Hematopoietic multipotent progenitor cell (in vitro differentiated cells): Measurements from ENCODE around the gene COL18A1. TPM values are rescaled to one million over a fixed set of nuclear protein-coding genes. Genes with fewer than 3 reads are reported as not detected.

Experiments
- DNase-seq, 3 donors: peaks; one replicate each; pipeline ENCODE4 v3.0.0-alpha.2; 2011 to 2015; ENCODE audit warnings: low read depth in 2 of 3, low spot score in 2 of 3
- total RNA-seq: library from RNA; depleted of rRNA; stranded (reverse); fragments of >200 nt; gene quantifications from one replicate; pipeline ENCODE4 v1.2.3, GENCODE V29; 2012

The COL18A1 gene
- total RNA-seq, 1 donor, result 12.9 TPM

DNA sequence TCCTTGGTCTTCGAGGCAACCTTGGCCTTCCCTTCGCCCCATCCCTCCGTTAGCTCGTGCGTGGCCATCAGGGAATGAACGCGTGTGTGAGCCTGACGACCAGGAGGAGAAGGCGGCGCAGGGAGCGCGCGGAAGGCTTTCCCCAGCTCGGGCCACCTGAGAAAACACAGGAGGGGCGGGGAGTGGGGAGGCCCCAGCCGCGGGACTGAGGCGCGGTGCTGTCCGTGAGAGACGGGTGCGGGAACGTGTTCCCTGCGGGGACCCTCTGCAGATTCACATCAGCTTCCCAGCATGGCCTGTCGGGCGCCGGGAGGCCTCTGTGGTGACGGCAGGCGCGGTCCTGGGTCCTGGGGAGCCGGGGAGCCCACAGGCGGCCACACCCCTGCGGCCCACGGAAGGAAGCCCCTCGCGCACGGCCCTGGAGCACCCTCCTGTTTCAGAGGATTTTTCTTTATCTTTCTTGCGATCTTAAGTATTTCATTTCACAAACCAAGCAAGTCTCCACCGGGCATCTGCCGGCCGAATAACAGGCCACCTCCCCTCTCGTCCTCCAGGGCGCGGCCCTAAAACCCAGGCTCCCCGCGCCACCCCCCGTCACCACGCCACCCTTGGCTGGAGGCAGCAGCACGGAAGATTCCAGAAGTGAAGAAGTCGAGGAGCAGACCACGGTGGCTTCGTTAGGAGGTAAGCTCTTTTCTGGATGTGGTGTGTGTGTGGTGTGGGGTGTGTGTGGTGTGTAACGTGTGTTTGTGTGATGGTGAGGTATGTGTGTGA is 71.0 kb downstream of the COL18A1 start:
- no peak for DNase-seq

DNA sequence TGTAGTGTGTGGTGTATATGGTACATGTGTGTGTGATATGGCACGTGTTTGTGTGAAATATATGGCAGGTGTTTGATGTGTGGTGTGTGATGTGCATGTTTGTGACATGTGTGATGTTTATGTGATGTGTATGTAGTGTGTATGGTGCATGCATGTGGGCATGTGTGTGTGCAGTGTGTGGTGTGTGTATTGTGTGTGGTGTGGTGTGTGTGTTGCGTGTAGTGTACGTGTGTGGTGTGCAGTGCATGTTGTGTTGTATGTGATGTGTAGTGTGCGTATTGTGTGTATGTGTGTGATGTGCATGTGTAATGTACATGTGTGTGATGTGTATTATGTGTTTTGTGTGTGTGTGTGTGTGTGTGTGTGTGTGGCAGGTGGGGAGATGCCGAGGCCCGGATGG is 71.6 kb downstream of the COL18A1 start:
- no peak for DNase-seq

DNA sequence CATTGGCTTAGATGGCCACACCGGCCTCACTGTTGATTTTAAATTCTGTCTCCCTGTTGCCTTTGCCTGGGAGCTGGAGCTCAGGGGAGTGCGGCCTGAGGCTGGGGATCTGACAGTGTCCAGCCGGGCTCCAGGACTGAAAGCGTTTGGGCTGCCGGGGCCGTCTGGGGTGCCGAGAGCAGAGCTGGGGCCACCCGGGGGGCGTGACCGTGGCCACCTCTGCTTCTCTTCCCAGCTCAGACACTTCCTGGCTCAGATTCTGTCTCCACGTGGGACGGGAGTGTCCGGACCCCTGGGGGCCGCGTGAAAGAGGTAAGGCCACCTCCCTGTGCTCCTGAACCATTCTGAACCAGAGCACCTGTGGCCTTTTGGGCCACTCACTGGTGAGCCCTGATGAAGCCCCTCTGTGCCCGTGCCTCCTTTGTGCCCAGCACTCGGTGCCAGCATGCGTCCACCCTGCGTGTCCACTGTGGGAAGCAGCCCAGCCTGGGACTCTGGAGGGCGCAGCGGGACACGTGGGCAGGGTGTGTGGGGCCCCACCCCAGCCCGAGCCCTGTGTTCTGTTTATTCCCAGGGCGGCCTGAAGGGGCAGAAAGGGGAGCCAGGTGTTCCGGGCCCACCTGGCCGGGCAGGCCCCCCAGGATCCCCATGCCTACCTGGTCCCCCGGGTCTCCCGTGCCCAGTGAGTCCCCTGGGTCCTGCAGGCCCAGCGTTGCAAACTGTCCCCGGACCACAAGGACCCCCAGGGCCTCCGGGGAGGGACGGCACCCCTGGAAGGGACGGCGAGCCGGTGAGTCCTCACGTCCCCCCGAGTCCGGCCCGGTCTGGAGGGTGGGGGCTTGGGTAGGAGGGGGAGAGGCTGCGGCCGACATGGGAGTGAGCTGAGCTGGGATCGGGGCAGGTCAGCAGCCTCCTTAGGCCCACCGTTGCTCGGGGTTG is 72.5 kb downstream of the COL18A1 start:
- DNase-seq, result no peak

DNA sequence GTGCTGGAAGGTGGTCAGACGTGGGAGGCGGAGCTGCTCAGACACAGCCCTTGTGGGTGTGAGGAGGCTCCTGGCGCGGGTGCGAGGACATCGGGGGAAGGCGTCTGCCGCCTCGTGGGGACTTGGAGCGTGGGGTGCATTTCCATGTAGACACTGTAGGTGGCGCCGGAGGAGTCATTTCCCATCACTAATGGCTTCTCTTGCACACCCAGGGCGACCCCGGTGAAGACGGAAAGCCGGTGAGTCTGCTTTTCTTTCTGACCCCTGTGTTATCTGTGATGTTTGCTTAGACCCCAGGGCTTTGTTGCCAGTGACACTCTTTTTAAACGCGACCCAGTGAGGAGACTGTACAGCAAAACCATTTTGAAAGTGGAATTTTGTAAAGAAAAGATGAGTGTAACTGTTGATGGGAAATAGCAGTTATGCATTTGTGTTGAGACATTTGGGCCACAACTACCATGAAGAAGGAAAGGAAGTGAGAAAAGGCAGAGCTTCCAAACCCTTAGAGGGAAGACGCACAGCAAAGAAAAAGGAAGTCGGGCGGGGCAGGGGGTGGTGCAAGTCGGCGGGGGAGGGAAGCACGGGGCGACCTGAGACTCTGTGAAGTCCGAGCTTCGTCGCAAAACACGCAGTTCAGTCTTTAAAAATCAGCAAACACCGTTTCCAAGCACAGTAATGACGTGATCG is 73.3 kb downstream of the COL18A1 start:
- DNase-seq, result peak; percentile 72 to 86 (median 78)

DNA sequence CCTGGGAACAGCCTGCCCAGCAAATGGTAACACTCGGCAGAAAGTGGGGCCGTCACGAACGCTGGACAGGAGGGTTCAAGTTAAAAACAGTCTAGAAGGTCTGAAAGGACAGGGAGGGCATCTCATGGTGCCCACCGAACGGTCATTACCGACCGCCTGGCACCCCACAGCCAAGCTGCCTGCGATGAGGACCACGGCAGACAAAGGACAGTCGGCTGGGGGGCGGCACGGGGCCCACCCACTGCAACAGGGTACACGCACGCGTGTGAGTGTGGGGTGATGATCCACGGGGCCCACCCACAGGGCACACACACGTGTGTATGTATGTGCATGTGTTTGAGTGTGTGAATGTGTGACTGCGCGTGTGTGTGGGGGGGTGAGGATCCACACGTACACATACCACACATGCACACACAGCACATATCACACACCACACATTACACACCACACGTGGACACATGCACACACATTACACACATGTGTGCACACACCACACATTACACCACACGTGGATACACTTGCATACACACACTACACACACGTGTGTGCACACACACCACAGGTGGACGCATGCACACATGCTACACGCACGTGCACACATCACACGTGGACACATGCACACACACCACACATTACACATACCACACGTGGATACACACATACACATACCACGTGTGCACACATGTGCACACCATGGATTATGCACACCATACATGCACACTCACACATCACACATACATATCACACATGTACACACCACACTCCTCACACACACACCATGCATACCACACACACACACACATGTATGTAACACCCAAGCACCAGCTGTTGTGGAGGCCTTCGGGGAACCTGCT is 74.1 kb downstream of the COL18A1 start:
- DNase-seq, result no peak

DNA sequence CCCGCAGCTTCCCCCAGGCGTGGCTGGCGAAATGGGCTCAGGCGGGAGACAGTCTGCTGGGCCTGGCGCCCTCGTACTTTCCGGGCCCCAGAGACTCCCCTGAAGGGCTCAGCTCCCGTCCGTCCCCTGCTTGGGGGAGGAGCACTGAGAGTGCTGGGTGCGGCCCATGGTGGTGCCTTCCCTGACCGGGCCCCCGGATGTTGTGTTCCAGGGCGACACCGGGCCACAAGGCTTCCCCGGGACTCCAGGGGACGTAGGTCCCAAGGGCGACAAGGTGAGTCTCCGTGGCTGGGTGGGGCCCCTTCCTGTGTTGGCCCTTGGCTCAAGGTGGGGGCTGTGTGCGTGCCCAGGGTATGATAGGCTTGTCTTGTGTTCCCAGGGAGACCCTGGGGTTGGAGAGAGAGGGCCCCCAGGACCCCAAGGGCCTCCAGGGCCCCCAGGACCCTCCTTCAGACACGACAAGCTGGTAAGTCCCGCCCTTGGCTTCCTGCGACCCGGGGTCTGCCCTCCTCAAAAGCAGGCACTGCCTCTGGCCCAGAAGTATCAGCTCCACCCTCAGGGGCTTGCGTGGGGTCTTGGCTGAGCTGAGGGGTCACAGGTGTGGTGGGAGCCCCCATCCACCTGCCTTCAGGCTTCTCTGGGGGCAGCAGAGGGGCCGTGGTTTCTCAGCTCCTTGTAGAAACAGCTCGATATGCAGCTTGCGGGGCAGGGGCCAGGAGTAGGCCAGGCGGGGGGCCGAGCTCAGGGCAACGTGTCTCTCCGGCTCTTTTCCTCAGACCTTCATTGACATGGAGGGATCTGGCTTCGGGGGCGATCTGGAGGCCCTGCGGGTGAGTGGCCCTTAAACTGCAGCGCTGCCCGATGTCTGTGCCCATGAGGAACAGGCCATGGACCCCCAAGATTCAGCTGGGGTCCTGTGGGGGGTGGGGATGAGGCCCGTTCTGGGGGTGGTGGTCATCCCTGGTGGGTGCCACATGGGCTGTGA is 75.0 kb downstream of the COL18A1 start:
- no peak for DNase-seq

DNA sequence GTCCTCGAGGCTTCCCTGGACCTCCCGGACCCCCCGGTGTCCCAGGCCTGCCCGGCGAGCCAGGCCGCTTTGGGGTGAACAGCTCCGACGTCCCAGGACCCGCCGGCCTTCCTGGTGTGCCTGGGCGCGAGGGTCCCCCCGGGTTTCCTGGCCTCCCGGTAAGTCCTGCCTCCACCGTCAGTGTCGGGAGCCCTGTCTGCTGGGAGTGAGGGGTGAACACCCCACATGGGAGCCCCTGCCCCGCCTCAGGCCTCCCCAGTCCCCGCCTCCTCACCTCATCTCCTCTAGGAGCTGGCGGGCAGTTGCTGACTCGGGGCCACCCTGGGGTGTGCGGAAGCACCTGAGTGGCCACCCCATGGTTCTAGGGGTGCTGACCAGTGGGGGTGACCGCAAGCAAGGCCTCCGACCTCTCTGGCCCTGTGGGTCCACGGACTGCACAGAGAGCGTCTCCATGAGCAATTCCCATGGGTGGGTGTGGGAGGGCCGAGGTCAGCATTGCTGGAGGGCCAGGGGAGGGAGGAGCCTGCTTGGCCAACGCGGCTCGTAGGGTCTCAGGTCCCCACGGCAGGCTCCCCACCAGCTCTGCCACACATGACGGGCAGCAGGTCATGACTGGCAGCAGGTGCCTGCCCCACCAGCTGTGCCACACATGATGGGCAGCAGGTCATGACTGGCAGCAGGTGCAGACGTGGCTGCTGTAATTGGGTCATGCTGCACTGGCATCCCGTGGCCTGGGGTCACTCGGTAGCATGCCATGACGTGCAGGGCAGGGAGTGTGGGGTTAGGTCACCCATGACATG is 75.9 kb downstream of the COL18A1 start:
- no peak for DNase-seq

DNA sequence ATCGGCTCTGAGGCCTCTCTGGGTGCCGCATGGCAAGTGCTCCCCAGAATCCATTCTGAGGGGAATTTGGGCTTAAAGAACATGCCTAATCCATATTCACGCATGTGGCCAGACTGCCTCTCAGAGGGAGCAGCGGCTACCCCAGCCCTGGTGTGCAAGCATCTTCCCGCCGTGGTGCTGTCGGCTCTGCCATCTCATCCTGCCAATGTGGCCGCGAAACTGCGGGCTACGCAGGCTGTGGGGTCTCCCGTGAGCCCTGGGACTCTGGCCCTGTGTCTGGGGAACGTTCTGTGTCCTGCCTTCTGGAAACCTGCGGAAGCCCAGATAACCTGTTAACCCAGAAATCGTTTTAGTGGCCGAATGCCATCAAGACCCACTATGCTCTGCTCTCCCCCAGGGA is 76.6 kb downstream of the COL18A1 start:
- DNase-seq, result no peak

DNA sequence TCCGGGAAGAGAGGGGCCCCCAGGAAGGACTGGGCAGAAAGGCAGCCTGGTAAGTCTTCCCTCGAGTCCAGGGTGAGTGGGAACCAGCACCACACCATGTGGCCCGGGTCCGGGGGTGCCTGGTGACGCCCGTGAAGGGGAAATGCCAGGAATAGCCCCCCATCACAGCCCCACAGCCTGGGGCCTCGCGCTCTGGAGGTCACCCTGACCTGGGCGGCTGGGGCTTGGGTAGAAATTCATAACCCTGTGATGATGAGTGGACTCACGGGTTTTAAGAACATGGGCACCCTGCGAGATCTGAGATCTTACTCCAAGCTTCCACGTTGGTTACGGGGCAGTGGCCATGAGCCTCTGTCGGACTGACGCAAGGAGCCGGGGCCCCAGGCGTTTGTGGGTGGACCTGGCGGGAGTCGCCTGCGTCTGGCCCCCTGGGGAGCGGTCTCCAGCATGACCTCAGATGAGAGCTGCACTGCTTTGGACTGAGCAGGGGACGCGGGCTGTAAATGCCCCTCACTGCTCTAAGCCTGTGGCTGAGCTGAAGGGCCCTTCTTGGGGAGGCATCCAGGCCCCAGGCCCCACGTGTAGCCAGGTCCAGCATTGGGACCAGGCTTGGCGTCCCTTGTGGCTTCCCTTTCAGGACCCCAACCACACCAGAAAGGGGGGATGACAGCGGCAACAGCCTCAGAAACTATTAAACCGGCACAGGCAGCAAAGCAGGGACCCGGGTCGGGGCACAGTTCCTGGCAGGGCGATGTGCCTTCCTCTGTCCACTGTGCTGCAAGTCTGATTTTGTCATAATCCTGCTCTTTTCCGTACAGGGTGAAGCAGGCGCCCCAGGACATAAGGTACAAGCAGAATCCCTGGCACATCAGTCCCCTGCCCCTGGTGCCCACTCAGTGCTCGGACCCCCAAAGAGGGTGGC is 77.3 kb downstream of the COL18A1 start:
- DNase-seq, result no peak

DNA sequence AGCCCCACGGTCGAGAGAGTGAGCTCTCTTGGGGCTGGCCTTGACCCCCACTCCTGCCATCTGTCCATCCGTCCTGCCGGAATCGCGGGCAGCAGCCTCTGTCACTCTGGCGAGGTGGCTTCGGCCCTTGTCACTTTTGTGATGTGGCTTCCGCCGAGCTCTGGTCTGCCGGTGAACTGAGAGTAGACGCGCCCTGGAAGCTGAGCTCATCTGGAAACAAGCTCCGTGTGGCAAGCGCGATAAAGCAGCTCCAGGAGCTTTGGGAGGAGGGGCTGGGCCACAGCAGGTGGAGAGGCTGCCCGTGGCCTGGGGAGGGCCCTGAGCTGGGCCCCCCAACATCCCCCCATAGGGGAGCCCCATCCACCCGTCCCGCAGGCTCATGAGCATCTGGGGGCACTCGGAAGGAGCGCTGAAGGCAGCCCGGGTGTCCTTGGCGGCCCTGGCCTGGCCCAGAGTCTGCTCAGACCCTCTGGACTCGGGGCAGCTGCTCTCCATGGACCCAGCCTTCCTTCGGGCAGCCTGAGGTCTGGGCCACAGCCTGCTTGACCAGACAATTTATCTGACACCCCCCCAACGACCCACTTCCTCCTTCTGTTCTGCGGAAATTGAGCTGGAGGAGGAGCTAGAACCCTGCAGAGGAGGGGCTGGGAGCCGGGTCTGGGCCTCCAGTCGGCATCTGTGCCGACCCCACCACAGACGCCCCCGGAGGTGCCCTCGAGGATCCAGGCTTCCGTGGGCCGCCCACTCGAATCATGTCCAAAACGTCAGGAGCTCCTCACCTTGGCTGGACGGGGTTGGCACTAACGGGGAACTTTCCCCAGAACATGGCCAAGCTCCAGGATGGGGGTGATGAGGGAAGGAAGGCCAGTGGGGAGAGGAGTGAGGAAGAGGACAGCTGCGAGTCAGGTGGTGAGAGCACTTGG is 78.2 kb downstream of the COL18A1 start:
- peak in 2 of 3 donors; percentile 76 to 90 for DNase-seq

DNA sequence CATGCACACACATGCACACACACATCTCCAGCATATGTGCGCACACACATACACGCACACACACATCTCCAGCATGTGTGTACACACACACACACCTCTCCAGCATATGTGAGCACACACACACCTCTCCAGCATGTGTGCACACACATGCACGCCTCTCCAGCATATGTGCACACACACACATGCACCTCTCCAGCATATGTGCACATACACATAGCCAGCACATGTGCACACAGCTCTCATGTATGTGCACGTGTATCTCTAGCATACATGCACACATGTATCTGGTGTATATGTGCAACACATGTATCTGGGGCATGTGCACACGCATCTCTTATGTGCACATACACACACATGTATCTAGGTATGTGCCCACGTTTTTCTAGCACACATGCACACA is 79.4 kb downstream of the COL18A1 start:
- no peak for DNase-seq

DNA sequence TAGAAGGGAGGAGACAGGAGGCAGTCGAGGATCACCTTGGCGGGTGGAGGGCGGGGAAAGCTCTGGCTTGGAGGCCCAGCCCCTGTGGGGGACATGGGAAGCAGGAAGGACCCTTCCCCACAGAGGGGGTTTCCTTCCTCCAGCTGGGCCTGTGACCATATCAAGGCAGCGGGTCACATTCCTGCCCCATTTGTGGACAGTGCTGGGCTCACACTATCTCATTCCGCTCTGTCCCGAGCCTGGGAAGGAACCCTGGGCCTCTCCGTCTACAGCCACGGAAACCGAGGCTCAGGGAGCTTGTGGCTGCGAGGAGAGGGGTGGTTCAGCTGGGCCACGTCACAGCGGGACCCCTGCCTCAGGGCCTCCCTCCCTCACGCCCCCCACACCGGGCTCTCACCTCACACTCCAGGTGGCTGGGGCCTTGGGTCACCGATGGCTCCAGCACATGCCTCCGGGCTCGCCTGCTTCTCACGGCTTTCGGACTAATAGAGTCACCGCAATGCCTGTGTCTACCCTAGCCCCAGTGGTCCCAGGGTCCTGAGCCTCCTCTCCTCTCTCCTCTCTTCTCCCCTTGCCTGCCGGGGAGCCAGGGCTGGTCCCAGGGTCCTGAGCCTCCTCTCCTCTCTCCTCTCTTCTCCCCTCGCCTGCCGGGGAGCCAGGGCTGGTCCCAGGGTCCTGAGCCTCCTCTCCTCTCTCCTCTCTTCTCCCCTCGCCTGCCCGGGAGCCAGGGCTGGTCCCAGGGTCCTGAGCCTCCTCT is 80.9 kb downstream of the COL18A1 start:
- no peak for DNase-seq

DNA sequence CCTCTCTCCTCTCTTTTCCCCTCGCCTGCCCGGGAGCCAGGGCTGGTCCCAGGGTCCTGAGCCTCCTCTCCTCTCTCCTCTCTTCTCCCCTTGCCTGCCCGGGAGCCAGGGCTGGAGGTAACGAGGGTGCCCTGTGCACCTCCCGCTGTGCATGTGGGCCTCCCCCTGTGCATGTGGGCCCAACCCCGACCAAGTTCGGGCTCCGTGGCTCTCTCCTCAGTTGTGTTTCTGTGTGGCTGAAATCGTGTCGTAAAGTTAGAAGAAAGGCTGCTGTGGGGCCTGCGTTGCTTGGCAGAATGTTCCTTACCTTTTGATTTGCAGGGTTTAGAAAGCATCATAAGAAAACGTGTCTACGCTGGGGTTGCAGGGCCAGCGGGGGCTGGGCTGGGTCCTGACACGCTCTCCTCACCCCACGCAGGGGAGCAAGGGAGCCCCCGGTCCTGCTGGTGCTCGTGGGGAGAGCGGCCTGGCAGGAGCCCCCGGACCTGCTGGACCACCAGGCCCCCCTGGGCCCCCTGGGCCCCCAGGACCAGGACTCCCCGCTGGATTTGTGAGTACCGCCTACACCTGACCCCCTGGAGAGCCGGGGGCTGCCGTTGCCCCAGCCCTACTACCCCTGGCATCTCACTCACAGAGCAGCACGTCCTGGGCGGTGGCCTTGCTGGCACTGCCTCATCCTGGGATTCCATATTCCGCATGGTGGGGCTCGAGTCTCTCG is 81.6 kb downstream of the COL18A1 start:
- DNase-seq, result no peak

DNA sequence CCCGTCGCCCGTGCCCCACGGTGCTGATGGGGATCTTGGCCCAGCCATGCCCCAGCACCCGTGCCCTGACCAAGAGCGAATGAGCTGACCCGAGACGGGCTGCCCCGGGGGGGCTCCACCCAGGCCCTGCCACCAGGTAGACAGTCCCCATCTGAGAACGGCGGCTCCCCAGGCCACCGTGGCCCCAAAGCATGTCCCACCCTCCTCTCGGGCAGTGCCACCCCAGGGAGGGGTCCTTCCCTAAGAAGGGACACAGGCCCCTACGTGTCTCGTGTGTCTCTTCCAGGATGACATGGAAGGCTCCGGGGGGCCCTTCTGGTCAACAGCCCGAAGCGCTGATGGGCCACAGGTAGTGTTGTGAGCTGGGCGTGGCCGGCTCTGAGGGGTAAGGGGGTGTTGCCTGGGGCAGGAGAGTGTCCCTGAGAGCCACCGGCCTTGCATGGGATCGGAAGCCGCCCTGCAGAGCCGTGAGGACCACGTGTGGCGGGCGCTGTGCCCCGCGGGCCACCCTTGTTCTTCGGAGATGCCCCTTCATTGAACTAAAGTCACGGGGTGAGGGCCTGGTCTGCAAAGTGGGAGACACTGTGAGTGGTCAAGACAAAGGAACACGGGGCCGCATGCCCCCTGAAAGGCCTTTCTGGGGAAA is 82.3 kb downstream of the COL18A1 start:
- DNase-seq, result no peak
